Upper lobe of right lung (tissue), 1 donor: ENCODE measurements around the gene PLXNA1. TPM values are rescaled to one million over a fixed set of nuclear protein-coding genes. Genes with fewer than 3 reads are reported as not detected.

Experiments
- ATAC-seq: fragments of 200-7000 bp; cut with Tn5 transposase; one replicate; pipeline ENCODE4 v1.9.1; 2020; ENCODE audit warnings: mild to moderate bottlenecking, moderate library complexity
- DNase-seq: peaks from one replicate; pipeline ENCODE4 v3.0.0-alpha.2; 2020
- H3K27ac ChIP-seq: fragments of 200-600 bp; one replicate; pipeline ENCODE4 v1.8.0; 2022
- H3K27me3 ChIP-seq: fragments of 200-600 bp; one replicate; pipeline ENCODE4 v1.8.0; 2022; ENCODE audit warnings: mild to moderate bottlenecking
- H3K36me3 ChIP-seq: fragments of 200-600 bp; one replicate; pipeline ENCODE4 v1.8.0; 2022
- H3K4me1 ChIP-seq: fragments of 200-600 bp; one replicate; pipeline ENCODE4 v1.8.0; 2022
- H3K4me3 ChIP-seq: fragments of 200-600 bp; one replicate; pipeline ENCODE4 v1.8.0; 2022; ENCODE audit warnings: mild to moderate bottlenecking
- H3K9me3 ChIP-seq: fragments of 200-600 bp; one replicate; pipeline ENCODE4 v1.8.0; 2022
- intact Hi-C: fragments of 100-400 bp; cut with DNase I; formaldehyde crosslinking; loops from one replicate; pipeline ENCODE4 v1.11.0; 2022
- total RNA-seq: library from RNA; stranded (reverse); fragmentation: NEBNext Ultra II Directional; extraction: Animal tissue kit (Norgen Biotek cat#: 25700); gene quantifications from one replicate; pipeline ENCODE4 v1.2.1, GENCODE V29; 2021
- TF ChIP-seq, protein P1 (sequence below): fragments of 200-600 bp; IDR thresholded peaks from one replicate; pipeline ENCODE4 v1.8.0; 2022; ENCODE audit warnings: antibody characterized with exemption
- donor health status: DM: no; HTN: yes; CAD: no; lungs with severe emphysema.

The PLXNA1 gene
- total RNA-seq, 1 donor from 2014 or later, result 53.5 TPM

DNA sequence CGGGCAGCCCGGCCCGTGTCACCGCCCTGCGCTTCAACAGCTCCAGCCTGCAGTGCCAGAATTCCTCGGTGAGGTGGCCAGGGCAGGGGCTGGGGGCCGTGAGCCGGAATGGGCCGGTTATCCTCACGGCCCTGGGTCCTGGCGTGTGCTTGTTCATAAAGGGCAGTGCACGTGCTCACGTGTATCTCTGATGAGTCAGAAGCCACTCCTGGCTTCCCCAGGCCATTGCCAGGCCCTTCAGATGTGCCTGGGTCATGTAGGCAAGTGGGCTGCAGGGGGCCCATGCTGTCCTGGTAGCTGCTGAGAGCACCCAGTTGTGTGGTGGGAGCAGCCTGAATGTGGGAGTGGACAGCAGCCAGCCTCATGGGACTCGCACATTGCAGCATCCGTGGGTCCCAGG, 29.2 kb downstream of the PLXNA1 start:
- no peak overlapping the region for H3K27ac ChIP-seq
- DNase-seq (no peak), ATAC-seq (no peak)
- H3K9me3 ChIP-seq, result no peaks in the 10 kb centered on the region
- no peaks in the 10 kb centered on the region for H3K4me1 ChIP-seq
- no peak overlapping the region for H3K4me3 ChIP-seq
- intact Hi-C loops, result no loop called here
- H3K36me3 ChIP-seq, result peaks cover 30% of the 10 kb centered on the region
- no peaks in the 10 kb centered on the region for H3K27me3 ChIP-seq
- TF ChIP-seq, protein P1, sequence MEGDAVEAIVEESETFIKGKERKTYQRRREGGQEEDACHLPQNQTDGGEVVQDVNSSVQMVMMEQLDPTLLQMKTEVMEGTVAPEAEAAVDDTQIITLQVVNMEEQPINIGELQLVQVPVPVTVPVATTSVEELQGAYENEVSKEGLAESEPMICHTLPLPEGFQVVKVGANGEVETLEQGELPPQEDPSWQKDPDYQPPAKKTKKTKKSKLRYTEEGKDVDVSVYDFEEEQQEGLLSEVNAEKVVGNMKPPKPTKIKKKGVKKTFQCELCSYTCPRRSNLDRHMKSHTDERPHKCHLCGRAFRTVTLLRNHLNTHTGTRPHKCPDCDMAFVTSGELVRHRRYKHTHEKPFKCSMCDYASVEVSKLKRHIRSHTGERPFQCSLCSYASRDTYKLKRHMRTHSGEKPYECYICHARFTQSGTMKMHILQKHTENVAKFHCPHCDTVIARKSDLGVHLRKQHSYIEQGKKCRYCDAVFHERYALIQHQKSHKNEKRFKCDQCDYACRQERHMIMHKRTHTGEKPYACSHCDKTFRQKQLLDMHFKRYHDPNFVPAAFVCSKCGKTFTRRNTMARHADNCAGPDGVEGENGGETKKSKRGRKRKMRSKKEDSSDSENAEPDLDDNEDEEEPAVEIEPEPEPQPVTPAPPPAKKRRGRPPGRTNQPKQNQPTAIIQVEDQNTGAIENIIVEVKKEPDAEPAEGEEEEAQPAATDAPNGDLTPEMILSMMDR, result no peak

DNA sequence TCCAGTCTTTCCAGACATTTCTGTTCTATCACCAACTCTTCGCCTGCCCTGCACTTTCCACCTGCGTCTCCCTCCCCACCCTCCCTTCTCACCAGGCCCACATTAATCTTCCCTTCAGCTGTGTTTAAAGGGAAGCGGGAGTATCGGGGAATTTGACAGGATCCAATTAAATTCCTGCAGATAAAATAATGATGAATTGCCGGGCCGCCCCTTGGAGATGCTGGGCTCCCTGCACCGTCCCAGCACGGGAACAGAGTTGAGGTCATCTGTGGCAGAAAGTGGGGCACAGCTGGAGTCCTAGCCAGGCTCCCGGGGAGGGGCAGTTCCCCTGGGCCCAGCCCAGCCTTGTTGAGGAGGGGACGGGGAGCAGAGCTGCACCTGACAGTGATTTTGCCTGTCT, 30.3 kb downstream of the PLXNA1 start:
- H3K27ac ChIP-seq, result no peak overlapping the region
- no peaks in the 10 kb centered on the region for H3K27me3 ChIP-seq
- peaks cover 41% of the 10 kb centered on the region for H3K36me3 ChIP-seq
- TF ChIP-seq, protein P1, result no peak
- DNase-seq, result no peak
- no peaks in the 10 kb centered on the region for H3K9me3 ChIP-seq
- H3K4me1 ChIP-seq, result no peaks in the 10 kb centered on the region
- intact Hi-C loops, result no loop called here
- no peak for ATAC-seq
- H3K4me3 ChIP-seq, result no peak overlapping the region

DNA sequence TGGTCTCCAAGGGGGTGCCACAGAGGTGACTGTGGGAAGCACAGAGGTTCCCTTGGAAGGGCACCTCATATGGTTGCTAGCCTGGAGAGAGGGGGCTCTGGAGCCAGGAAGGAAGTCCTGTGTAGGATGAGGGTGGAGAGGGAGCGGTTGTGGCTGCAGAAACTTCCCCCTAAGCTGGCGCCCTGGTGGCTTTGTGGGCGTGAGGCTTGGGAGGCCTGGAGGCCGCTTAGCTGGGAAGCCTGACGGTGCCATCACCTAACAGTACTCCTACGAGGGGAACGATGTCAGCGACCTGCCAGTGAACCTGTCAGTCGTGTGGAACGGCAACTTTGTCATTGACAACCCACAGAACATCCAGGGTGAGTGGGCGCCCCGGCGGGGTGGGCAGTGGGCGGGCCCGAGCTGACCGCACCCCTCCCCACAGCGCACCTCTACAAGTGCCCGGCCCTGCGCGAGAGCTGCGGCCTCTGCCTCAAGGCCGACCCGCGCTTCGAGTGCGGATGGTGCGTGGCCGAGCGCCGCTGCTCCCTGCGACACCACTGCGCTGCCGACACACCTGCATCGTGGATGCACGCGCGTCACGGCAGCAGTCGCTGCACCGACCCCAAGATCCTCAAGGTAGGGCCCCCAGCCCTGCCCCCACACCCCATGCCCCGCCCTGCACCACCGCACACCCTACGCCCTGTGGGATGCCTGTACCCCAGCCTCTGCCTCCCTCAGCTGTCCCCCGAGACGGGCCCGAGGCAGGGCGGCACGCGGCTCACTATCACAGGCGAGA, 31.0 kb downstream of the PLXNA1 start:
- H3K27ac ChIP-seq, result no peak overlapping the region

DNA sequence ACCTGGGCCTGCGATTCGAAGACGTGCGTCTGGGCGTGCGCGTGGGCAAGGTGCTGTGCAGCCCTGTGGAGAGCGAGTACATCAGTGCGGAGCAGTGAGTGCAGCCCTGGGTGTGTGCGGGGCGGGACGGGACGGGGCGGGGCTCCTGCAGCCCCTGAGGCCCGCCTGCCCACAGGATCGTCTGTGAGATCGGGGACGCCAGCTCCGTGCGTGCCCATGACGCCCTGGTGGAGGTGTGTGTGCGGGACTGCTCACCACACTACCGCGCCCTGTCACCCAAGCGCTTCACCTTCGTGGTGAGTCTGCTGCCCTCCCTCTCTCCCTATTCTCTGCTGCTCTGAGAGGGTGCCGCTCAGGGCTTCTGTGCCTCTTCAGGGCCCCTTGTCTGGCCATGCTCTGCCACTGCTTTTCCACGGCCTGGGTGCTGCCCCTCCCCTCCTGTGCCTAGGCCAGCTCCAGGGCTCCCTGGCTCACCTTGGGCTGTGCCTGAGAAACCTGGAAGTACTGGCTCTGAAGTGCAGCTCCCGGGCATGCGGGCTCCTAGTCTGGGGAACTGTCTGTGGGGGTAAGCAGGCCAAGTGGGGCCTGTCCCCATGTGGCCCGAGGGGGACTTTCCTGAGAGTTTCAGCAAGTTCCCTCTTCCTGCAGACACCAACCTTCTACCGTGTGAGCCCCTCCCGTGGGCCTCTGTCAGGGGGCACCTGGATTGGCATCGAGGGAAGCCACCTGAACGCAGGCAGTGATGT, 31.8 kb downstream of the PLXNA1 start:
- TF ChIP-seq, protein P1, result no peak
- Histone ChIP-seq H3K9me3 (no peaks in the 10 kb centered on the region), H3K4me3 (no peak overlapping the region), H3K36me3 (peaks cover 57% of the 10 kb centered on the region), H3K27me3 (no peaks in the 10 kb centered on the region), H3K27ac (no peak overlapping the region), H3K4me1 (no peaks in the 10 kb centered on the region)
- intact Hi-C loops, result no loop called here
- DNase-seq (no peak), ATAC-seq (no peak)

More for the DNA sequence above, 31.0 kb downstream of the PLXNA1 start:
- Histone ChIP-seq H3K4me3 (no peak overlapping the region), H3K9me3 (no peaks in the 10 kb centered on the region), H3K27me3 (no peaks in the 10 kb centered on the region), H3K36me3 (peaks cover 49% of the 10 kb centered on the region), H3K4me1 (no peaks in the 10 kb centered on the region)
- no peak for DNase-seq
- intact Hi-C loops, result no loop called here
- peak; percentile 31 for ATAC-seq
- TF ChIP-seq, protein P1, result no peak

DNA sequence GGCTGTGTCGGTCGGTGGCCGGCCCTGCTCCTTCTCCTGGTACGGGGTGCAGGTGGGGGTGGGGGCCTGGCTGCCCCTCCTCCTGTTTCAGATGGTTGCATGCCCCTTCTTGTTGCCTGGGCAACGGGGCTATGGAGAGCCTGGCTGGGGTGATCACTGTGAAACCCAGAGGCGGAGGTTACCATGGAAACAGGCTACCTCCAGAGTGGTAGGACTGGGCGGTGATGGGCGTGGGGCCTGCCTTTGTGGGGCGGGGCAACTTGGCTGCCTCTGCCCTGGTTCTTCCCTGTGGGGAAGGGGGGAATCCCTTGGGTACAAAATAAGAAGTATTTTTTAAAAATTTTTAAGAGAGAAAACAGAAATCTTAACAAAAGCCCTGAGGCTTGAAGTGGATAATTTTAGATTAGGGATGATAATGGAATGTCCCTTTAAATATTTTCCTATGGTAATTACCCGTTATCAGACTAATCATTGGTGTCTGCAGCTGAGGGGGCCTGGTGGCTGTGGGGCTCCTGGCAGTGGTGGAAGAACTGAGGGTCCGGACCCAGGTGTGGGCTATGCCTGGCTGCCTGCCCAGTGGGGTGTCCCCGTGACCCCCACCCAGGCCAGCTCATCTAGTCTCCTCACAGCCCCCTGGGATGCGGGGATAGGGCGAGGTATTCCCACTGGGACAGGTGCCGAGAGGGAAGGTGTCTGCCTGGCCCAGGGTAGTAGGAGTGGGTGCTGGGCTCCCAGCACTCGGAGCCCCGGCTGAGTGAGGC, 32.5 kb downstream of the PLXNA1 start:
- H3K4me3 ChIP-seq, result no peak overlapping the region
- no peaks in the 10 kb centered on the region for H3K27me3 ChIP-seq
- no peak for ATAC-seq
- no peak overlapping the region for H3K27ac ChIP-seq
- DNase-seq, result no peak
- peaks cover 64% of the 10 kb centered on the region for H3K36me3 ChIP-seq
- TF ChIP-seq, protein P1, result no peak
- intact Hi-C loops, result no loop called here
- no peaks in the 10 kb centered on the region for H3K4me1 ChIP-seq
- H3K9me3 ChIP-seq, result no peaks in the 10 kb centered on the region
